Lower leg skin (tissue), 3 donors: ENCODE data around the gene NOS3.
"Not testable (repeated sequence)": the region's sequence is repeated elsewhere in the genome, so short reads cannot be mapped to it uniquely, and the experiment has no call there.

Experiments
- CTCF ChIP-seq, 3 donors: fragments of 450-650 bp; IDR thresholded peaks; one replicate each; pipeline ENCODE4 v1.5.1; 2016; ENCODE audit warnings: antibody characterized with exemption in 3 of 3, mild to moderate bottlenecking in 3 of 3, moderate library complexity in 2 of 3
- POLR2A ChIP-seq, 2 donors: fragments of 450-650 bp; IDR thresholded peaks; one replicate each; pipeline ENCODE4 v1.6.1; 2016 to 2017; ENCODE audit warnings: antibody characterized with exemption in 2 of 2, mild to moderate bottlenecking in 1 of 2, moderate library complexity in 1 of 2

GRCh38 chr7:151011616-151012015 is 20.8 kb downstream of the NOS3 start:
- TF ChIP-seq CTCF, POLR2A (IDR thresholded peaks at IDR 0.05): not testable (repeated sequence)
